HG03045 (cell line): ENCODE results near the gene AKAP12.

ENCODE experiments used
- ATAC-seq: cut with Tn5 transposase; IDR thresholded peaks from one replicate; pipeline ENCODE4 v1.9.1; 2021; ENCODE audit warnings: mild to moderate bottlenecking, moderate library complexity; ENCODE audit not compliant: unreplicated experiment

Gene AKAP12

GRCh38 chr6:151232899-151233298 lies 6.9 kb upstream of the AKAP12 start:
- ATAC-seq = no peak

- no peak for ATAC-seq
Measured at GRCh38 chr6:151233731-151234130, 6.0 kb upstream of the AKAP12 start.

- ATAC-seq = no peak
Measured at GRCh38 chr6:151236668-151237401, 2.9 kb upstream of the AKAP12 start.

- ATAC-seq = no peak
Measured at GRCh38 chr6:151240036-151240685, 394 bp downstream of the AKAP12 start.

GRCh38 chr6:151240791-151241642 lies 1.2 kb downstream of the AKAP12 start:
- ATAC-seq = no peak

- no peak for ATAC-seq
Measured at GRCh38 chr6:151241853-151242252, 2.1 kb downstream of the AKAP12 start.

- ATAC-seq = no peak
Measured at GRCh38 chr6:151242420-151242861, 2.7 kb downstream of the AKAP12 start.

GRCh38 chr6:151243481-151243880 lies 3.7 kb downstream of the AKAP12 start:
- no peak for ATAC-seq

- ATAC-seq = no peak
Measured at GRCh38 chr6:151247490-151247889, 7.7 kb downstream of the AKAP12 start.

- ATAC-seq = no peak
Measured at GRCh38 chr6:151248295-151248694, 8.5 kb downstream of the AKAP12 start.

- ATAC-seq = no peak
Measured at GRCh38 chr6:151252634-151253033, 12.9 kb downstream of the AKAP12 start.

GRCh38 chr6:151254451-151255081 lies 14.8 kb downstream of the AKAP12 start:
- ATAC-seq = no peak

- ATAC-seq = no peak
Measured at GRCh38 chr6:151255811-151256210, 16.0 kb downstream of the AKAP12 start.

GRCh38 chr6:151257985-151258445 lies 18.2 kb downstream of the AKAP12 start:
- ATAC-seq = no peak

- no peak for ATAC-seq
Measured at GRCh38 chr6:151260205-151260604, 20.4 kb downstream of the AKAP12 start.

- ATAC-seq = no peak
Measured at GRCh38 chr6:151263035-151263434, 23.3 kb downstream of the AKAP12 start.

GRCh38 chr6:151263967-151264366 lies 24.2 kb downstream of the AKAP12 start:
- no peak for ATAC-seq

- no peak for ATAC-seq
Measured at GRCh38 chr6:151265282-151265681, 25.5 kb downstream of the AKAP12 start.

GRCh38 chr6:151269321-151269995 lies 29.7 kb downstream of the AKAP12 start:
- no peak for ATAC-seq

- no peak for ATAC-seq
Measured at GRCh38 chr6:151275121-151275520, 35.4 kb downstream of the AKAP12 start.
